ENCODE data around the gene ZNF397. TPM values are rescaled to one million over a fixed set of nuclear protein-coding genes. Genes with fewer than 3 reads are reported as not detected.
A peak's percentile ranks its signal among the peaks of the same experiment; 100 is the strongest.

ZNF397 gene
- total RNA-seq, 6 experiments from 2014 or later, result 9.1 to 13.1 (median 10.9) TPM

DNA sequence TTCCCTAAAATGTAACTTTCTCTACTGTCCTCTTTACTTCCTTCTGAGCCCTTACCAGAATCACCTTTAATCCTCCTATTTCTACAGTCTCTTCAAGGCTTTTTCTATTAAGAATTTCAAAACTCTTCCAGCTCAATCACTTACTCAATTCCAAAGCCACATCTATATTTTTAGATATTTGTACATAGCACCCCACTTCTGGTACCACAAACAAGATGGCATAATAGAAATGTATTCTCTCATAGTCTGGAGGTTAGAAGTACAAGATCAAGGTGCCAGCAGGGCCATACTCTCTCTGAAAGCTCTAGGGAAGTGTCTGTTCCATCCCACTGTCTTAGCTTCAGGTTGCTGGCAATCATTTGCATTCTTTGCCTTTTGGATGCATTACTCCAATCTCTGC lies 38.1 kb downstream of the ZNF397 start:
- intact Hi-C loops (cut with DNase I), result no loop called here
- H3K4me1 ChIP-seq, result no peaks in the 10 kb centered on the region
- ATAC-seq, result no peak
- no peaks in the 10 kb centered on the region for H3K9me3 ChIP-seq
- no peak overlapping the region for H3K4me3 ChIP-seq
- no peaks in the 10 kb centered on the region for H3K27me3 ChIP-seq
- no peak for DNase-seq
- H3K27ac ChIP-seq, result no peak overlapping the region
- TF ChIP-seq POLR2A (IDR thresholded peaks at IDR 0.05), result no peak
- TF ChIP-seq, protein P1, sequence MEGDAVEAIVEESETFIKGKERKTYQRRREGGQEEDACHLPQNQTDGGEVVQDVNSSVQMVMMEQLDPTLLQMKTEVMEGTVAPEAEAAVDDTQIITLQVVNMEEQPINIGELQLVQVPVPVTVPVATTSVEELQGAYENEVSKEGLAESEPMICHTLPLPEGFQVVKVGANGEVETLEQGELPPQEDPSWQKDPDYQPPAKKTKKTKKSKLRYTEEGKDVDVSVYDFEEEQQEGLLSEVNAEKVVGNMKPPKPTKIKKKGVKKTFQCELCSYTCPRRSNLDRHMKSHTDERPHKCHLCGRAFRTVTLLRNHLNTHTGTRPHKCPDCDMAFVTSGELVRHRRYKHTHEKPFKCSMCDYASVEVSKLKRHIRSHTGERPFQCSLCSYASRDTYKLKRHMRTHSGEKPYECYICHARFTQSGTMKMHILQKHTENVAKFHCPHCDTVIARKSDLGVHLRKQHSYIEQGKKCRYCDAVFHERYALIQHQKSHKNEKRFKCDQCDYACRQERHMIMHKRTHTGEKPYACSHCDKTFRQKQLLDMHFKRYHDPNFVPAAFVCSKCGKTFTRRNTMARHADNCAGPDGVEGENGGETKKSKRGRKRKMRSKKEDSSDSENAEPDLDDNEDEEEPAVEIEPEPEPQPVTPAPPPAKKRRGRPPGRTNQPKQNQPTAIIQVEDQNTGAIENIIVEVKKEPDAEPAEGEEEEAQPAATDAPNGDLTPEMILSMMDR (IDR thresholded peaks at IDR 0.05), result no peak
- no peaks in the 10 kb centered on the region for H3K36me3 ChIP-seq

DNA sequence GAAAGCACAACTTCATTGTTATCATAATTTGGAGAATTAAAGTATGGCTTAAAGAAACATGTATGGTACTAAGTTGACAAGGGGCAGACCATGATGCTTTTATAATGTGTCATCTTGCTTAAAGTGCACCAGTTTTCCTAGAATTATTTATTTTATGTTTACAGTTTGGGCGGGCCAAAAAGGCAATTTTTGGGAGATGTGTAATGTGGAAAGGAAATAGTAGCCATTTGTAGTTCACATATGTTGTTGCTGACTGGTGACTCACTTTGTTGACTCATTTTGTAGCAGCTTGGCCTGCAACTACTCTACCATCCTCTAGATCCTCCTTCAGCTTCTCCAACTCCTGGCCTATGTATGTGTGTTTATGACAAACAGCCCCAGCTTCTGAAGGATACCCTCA lies 41.5 kb downstream of the ZNF397 start:
- DNase-seq, result no peak
- Histone ChIP-seq H3K4me3 (no peak overlapping the region), H3K27me3 (no peaks in the 10 kb centered on the region), H3K36me3 (no peaks in the 10 kb centered on the region), H3K9me3 (no peaks in the 10 kb centered on the region), H3K27ac (no peak overlapping the region), H3K4me1 (no peaks in the 10 kb centered on the region)
- intact Hi-C loops (cut with DNase I), result no loop called here
- peak in 1 of 4 donors; percentile 28 for ATAC-seq
- 83% methylated on average over 1 of the region's 1 CpG for WGBS (ENCODE audit: insufficient coverage, low coverage, low lambda C conversion rate, missing lambda C conversion rate)
- TF ChIP-seq, protein P1 (IDR thresholded peaks at IDR 0.05), result no peak
- no peak for TF ChIP-seq POLR2A (IDR thresholded peaks at IDR 0.05)

DNA sequence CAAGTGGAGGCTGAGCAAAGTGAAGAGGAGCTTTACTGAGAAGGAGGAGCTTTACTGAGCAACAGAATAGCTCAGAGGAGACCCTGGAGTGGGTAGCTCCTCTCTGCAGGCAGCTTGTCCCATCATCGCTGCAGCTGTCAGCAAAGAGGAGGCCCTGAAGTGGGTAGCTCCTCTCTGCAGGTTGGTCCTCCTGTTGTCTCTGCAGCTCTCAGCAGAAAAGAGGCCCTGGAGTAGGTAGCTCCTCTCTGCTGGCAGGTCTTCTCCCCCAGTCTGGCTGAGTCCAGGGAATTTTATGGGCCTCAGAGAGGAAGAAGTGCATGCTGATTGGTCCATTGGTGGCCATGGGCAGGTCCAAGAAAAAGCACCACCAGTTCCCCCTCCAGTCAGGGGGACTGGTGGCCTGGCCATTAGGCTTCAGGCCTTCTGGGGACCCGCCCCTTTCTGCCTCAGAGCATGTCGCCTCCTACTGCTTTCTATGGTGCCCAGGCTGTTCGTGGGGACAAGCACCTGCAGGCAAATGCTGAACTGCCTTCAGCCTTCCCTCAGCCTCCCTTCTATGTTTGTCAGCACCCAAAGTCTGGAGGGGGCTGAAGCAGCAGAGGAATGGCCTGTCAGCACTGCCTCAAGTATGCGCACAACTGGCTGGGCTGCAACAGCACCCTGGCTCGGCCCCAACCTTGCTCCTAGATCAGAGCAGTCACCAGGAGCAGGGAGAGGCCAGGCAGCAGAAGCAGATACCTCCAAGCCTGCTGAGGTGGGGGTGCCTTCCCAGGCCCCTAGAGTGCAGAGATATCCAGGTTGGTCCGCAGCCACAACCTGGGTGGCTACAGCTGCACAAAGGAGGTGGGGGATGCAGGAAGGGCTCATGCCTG lies 43.3 kb downstream of the ZNF397 start:
- TF ChIP-seq, protein P1 (IDR thresholded peaks at IDR 0.05), result no peak
- TF ChIP-seq POLR2A (IDR thresholded peaks at IDR 0.05), result no peak
- ATAC-seq (no peak), DNase-seq (no peak)
- intact Hi-C loops (cut with DNase I), result no loop called here
- H3K4me3 ChIP-seq, result no peak overlapping the region
- no peaks in the 10 kb centered on the region for H3K36me3 ChIP-seq
- no peaks in the 10 kb centered on the region for H3K27me3 ChIP-seq
- no peaks in the 10 kb centered on the region for H3K9me3 ChIP-seq
- WGBS (ENCODE audit: insufficient coverage, low coverage, low lambda C conversion rate, missing lambda C conversion rate), result no CpG with 5 or more reads among the region's 7 CpGs
- H3K4me1 ChIP-seq, result peaks cover 0 to 5% (median under 1%) of the 10 kb centered on the region in 4 donors
- no peak overlapping the region for H3K27ac ChIP-seq

DNA sequence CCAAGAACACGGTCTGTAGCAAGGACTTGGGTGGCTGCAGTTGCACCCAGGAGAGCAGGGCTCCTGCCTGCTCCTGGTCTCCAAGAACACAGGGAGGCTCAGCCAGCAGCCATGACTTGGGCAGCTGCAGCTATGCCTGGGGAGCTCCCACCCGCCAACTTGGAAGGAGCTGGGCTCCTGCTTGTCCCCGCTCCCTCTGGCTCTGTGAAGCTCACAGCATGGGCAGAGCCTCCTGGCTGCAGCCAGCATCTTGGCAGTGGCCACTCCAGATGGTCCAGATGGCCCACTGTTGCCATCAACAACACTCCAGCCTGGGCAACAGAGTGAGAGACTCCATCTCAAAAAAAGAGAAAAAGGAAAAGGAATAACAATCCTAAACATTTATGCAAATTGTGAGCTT lies 44.0 kb downstream of the ZNF397 start:
- intact Hi-C loops (cut with DNase I), result no loop called here
- H3K27me3 ChIP-seq, result no peaks in the 10 kb centered on the region
- DNase-seq (no peak), ATAC-seq (no peak)
- TF ChIP-seq, protein P1 (IDR thresholded peaks at IDR 0.05), result no peak
- no peak for TF ChIP-seq POLR2A (IDR thresholded peaks at IDR 0.05)
- H3K4me1 ChIP-seq, result peaks cover 0 to 9% (median 2%) of the 10 kb centered on the region in 4 donors
- H3K4me3 ChIP-seq, result no peak overlapping the region
- no peaks in the 10 kb centered on the region for H3K36me3 ChIP-seq
- H3K27ac ChIP-seq, result no peak overlapping the region
- WGBS (ENCODE audit: insufficient coverage, low coverage, low lambda C conversion rate, missing lambda C conversion rate), result no CpG with 5 or more reads among the region's 3 CpGs
- no peaks in the 10 kb centered on the region for H3K9me3 ChIP-seq
